Right lobe of liver (tissue), 6 donors: ENCODE data around the gene DAAM1. TPM values are rescaled to one million over a fixed set of nuclear protein-coding genes. Genes with fewer than 3 reads are reported as not detected.

ENCODE experiments used
- ATAC-seq, 4 donors: fragments of 200-7000 bp; cut with Tn5 transposase; one replicate each; pipeline ENCODE4 v1.9.1; 2020; ENCODE audit warnings: mild to moderate bottlenecking in 4 of 4, moderate library complexity in 4 of 4
- DNase-seq, 3 donors: peaks; one replicate each; pipeline ENCODE4 v3.0.0-alpha.2; 2020
- H3K27ac ChIP-seq, 3 donors: fragments of 200-600 bp; one replicate each; pipeline ENCODE4 v1.8.0; 2022
- H3K27me3 ChIP-seq, 2 donors: fragments of 200-600 bp; one replicate each; pipeline ENCODE4 v1.8.0; 2022
- H3K36me3 ChIP-seq, 4 donors: fragments of 200-600 bp; sonication (generic) in 1 of 4; one replicate each; pipeline versions ENCODE4 v1.5.1 to v1.8.0; 2017 to 2022; ENCODE audit warnings: control low read depth in 1 of 4
- H3K4me1 ChIP-seq, 4 donors: fragments of 200-600 bp; sonication (generic) in 1 of 4; one replicate each; pipeline versions ENCODE4 v1.5.1 to v1.8.0; 2017 to 2022; ENCODE audit warnings: control low read depth in 1 of 4
- H3K4me3 ChIP-seq, 3 donors: fragments of 200-600 bp; one replicate each; pipeline ENCODE4 v1.8.0; 2022
- H3K9me3 ChIP-seq, 4 donors: fragments of 200-600 bp; sonication (generic) in 1 of 4; one replicate each; pipeline versions ENCODE4 v1.5.1 to v1.8.0; 2017 to 2022; ENCODE audit warnings: control low read depth in 1 of 4
- POLR2A ChIP-seq: fragments of 450-650 bp; IDR thresholded peaks from one replicate; pipeline ENCODE4 v1.6.1; 2017; ENCODE audit warnings: antibody characterized with exemption, mild to moderate bottlenecking
- WGBS: methylation state at CpG from one replicate; pipeline ENCODE4 v1.1.6; 2018; ENCODE audit warnings: low coverage, low lambda C conversion rate; ENCODE audit not compliant: insufficient coverage; ENCODE audit errors: missing lambda C conversion rate; 5-methylcytosine and 5-hydroxymethylcytosine counted together
- intact Hi-C, 2 donors: fragments of 100-400 bp; cut with DNase I; formaldehyde crosslinking; loops; one replicate each; pipeline versions ENCODE4 v1.11.2 to v1.14.1; 2022
- total RNA-seq, 6 experiments: library from RNA; depleted of rRNA in 2 of 6; stranded (reverse); fragments of >200 nt in 2 of 6; fragmentation: NEBNext Ultra II Directional in 3 of 6; extraction: Animal tissue kit (Norgen Biotek cat#: 25700) in 3 of 6; gene quantifications; one replicate each; pipeline versions ENCODE4 v1.1.0 to v1.2.4, GENCODE V29; 2016 to 2023
- TF ChIP-seq, protein P1 (sequence below), 4 donors: fragments of 200-600 bp in 3 of 4; fragments of 450-650 bp in 1 of 4; IDR thresholded peaks; one replicate each; pipeline versions ENCODE4 v1.5.1 to v1.8.0; 2016 to 2022; ENCODE audit warnings: antibody characterized with exemption in 4 of 4, mild to moderate bottlenecking in 2 of 4
- donor health status: DM: no; HTN: yes; CAD: no.
- donor health status: DM: no; HTN: no; CAD: no.
- donor health status: DM: no; HTN: no; CAD: no.
- donor health status: DM: no; HTN: yes; CAD: no.
- donor health status: DM: no; HTN: yes; CAD: no.

DAAM1 gene
- total RNA-seq, 6 experiments from 2014 or later = 17.2 to 43.6 (median 25.3) TPM

DNA sequence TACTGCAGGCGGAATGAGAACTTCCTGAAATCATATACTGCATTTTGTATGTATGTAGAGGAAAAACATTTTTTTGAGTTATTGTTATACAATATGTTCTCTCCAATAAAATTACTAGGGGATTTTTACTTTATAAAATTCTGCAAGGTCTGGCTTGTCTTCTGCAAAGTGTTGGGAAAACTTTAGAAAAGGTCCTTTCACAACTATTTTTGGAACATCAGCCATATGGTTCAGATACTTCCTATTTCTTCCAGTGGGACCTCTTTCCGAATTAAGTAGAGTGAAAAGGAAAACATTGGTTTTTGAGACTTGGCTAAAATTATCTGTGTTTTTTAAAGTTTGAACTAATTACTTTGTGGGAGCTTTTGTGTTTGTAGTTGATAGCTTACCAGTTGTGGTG lies 52.7 kb downstream of the DAAM1 start:
- H3K9me3 ChIP-seq = no peaks in the 10 kb centered on the region
- ATAC-seq (no peak), DNase-seq (no peak)
- intact Hi-C loops = no loop called here
- H3K4me1 ChIP-seq = no peaks in the 10 kb centered on the region
- TF ChIP-seq, protein P1, sequence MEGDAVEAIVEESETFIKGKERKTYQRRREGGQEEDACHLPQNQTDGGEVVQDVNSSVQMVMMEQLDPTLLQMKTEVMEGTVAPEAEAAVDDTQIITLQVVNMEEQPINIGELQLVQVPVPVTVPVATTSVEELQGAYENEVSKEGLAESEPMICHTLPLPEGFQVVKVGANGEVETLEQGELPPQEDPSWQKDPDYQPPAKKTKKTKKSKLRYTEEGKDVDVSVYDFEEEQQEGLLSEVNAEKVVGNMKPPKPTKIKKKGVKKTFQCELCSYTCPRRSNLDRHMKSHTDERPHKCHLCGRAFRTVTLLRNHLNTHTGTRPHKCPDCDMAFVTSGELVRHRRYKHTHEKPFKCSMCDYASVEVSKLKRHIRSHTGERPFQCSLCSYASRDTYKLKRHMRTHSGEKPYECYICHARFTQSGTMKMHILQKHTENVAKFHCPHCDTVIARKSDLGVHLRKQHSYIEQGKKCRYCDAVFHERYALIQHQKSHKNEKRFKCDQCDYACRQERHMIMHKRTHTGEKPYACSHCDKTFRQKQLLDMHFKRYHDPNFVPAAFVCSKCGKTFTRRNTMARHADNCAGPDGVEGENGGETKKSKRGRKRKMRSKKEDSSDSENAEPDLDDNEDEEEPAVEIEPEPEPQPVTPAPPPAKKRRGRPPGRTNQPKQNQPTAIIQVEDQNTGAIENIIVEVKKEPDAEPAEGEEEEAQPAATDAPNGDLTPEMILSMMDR (IDR thresholded peaks at IDR 0.05) = no peak
- TF ChIP-seq POLR2A = no peak
- H3K36me3 ChIP-seq = no peaks in the 10 kb centered on the region
- no peaks in the 10 kb centered on the region for H3K27me3 ChIP-seq
- WGBS = 68% methylated on average over 2 of the region's 2 CpGs
- H3K4me3 ChIP-seq = no peak overlapping the region
- no peak overlapping the region for H3K27ac ChIP-seq

GRCh38 chr14:59243174-59243573 lies 54.7 kb downstream of the DAAM1 start:
- intact Hi-C loops = no loop called here
- no peaks in the 10 kb centered on the region for H3K36me3 ChIP-seq
- H3K4me1 ChIP-seq = peaks cover 0 to 6% (median 0%) of the 10 kb centered on the region in 4 donors
- peak in 3 of 4 donors; percentile 17 to 35 (median 33) for ATAC-seq
- no peaks in the 10 kb centered on the region for H3K9me3 ChIP-seq
- TF ChIP-seq, protein P1 (IDR thresholded peaks at IDR 0.05) = no peak
- no peak for TF ChIP-seq POLR2A
- no peak for DNase-seq
- no peak overlapping the region for H3K4me3 ChIP-seq
- H3K27ac ChIP-seq = no peak overlapping the region
- WGBS = no CpG with 5 or more reads among the region's 1 CpG
- H3K27me3 ChIP-seq = no peaks in the 10 kb centered on the region

- Histone ChIP-seq H3K27ac (no peak overlapping the region), H3K9me3 (no peaks in the 10 kb centered on the region), H3K27me3 (no peaks in the 10 kb centered on the region), H3K4me1 (peaks cover 0 to 9% (median 0%) of the 10 kb centered on the region in 4 donors), H3K4me3 (no peak overlapping the region), H3K36me3 (no peaks in the 10 kb centered on the region)
- ATAC-seq = no peak
- DNase-seq = no peak
- 92% methylated on average over 2 of the region's 2 CpGs for WGBS
- intact Hi-C loops = no loop called here
- TF ChIP-seq POLR2A = no peak
- TF ChIP-seq, protein P1 (IDR thresholded peaks at IDR 0.05) = no peak
Measured at GRCh38 chr14:59244581-59244980, 56.1 kb downstream of the DAAM1 start.

DNA sequence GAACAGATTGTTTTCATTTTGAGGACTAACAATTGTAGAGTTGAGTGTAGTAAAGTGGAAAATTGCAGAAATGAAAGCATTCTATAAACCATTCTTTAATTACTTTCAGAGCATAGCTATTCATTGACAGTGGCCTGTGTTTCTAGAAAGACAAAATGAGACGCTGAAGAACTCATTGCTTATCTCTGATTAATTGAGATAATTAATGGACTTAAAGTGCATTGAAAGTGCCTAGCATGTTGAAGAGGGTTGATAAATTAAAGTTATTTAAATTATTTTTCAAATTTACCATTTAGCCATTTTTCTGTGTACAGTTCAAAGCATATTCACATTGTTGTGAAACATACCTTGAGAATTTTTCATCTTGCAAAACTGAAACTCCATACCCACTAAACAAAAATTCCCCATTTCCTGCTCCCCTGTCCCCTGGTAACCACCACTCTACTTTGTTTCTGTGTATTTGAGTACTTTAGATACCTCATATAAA lies 57.4 kb downstream of the DAAM1 start:
- H3K4me1 ChIP-seq = peaks cover 0 to 9% (median 0%) of the 10 kb centered on the region in 4 donors
- DNase-seq = no peak
- H3K4me3 ChIP-seq = no peak overlapping the region
- intact Hi-C loops = no loop called here
- WGBS = 89% methylated on average over 1 of the region's 1 CpG
- H3K27me3 ChIP-seq = no peaks in the 10 kb centered on the region
- no peaks in the 10 kb centered on the region for H3K36me3 ChIP-seq
- H3K9me3 ChIP-seq = no peaks in the 10 kb centered on the region
- no peak overlapping the region for H3K27ac ChIP-seq
- TF ChIP-seq, protein P1 (IDR thresholded peaks at IDR 0.05) = no peak
- no peak for TF ChIP-seq POLR2A
- no peak for ATAC-seq

- H3K4me1 ChIP-seq = peaks cover 0 to 9% (median 0%) of the 10 kb centered on the region in 4 donors
- no peak for DNase-seq
- no peak overlapping the region for H3K4me3 ChIP-seq
- no peaks in the 10 kb centered on the region for H3K27me3 ChIP-seq
- no peaks in the 10 kb centered on the region for H3K9me3 ChIP-seq
- H3K36me3 ChIP-seq = no peaks in the 10 kb centered on the region
- ATAC-seq = no peak
- intact Hi-C loops = no loop called here
- TF ChIP-seq, protein P1 (IDR thresholded peaks at IDR 0.05) = no peak
- TF ChIP-seq POLR2A = no peak
- WGBS = 97% methylated on average over 3 of the region's 3 CpGs
- H3K27ac ChIP-seq = no peak overlapping the region
Measured at GRCh38 chr14:59246566-59246965, 58.1 kb downstream of the DAAM1 start.
